Activated B cell treated with CpG ODN at 0.5 μM for 24 hours (primary cell): ENCODE data around the gene RFX6. TPM values are rescaled to one million over a fixed set of nuclear protein-coding genes. Genes with fewer than 3 reads are reported as not detected.

Experiments used
- ATAC-seq: fragments of 200-7000 bp; cut with Tn5 transposase; one replicate; pipeline ENCODE4 v1.10.0; 2021; ENCODE audit warnings: low read depth, mild to moderate bottlenecking, moderate library complexity
- CTCF ChIA-PET: fragments of 350-600 bp; sonication (Branson Sonifier 250); formaldehyde crosslinking; loops from one replicate; lab custom pipeline; 2021; ENCODE audit warnings: antibody characterized with exemption; lab: Charles Lee
- POLR2A ChIA-PET: fragments of 350-600 bp; sonication (Branson Sonifier 250); formaldehyde crosslinking; loops from one replicate; lab custom pipeline; 2021; ENCODE audit warnings: antibody characterized with exemption; lab: Charles Lee
- DNase-seq: peaks from one replicate; pipeline ENCODE4 v3.0.0; 2022
- H3K27ac Mint-ChIP-seq: one replicate; pipeline ENCODE4 v1.8.0; 2020; ENCODE audit warnings: mixed read lengths
- H3K27me3 Mint-ChIP-seq: one replicate; pipeline ENCODE4 v1.8.0; 2021; ENCODE audit warnings: mixed read lengths
- H3K36me3 Mint-ChIP-seq: one replicate; pipeline ENCODE4 v1.8.0; 2021; ENCODE audit warnings: low read depth, mixed read lengths
- H3K4me1 Mint-ChIP-seq: one replicate; pipeline ENCODE4 v1.8.0; 2021; ENCODE audit warnings: mixed read lengths
- H3K4me3 Mint-ChIP-seq: one replicate; pipeline ENCODE4 v1.8.0; 2020; ENCODE audit warnings: mild to moderate bottlenecking, mixed read lengths
- H3K9me3 Mint-ChIP-seq: one replicate; pipeline ENCODE4 v1.8.0; 2020; ENCODE audit warnings: mixed read lengths
- CTCF ChIP-seq: fragments of 200-600 bp; IDR thresholded peaks from one replicate; pipeline ENCODE4 v1.8.0; 2022; ENCODE audit warnings: antibody characterized with exemption, mild to moderate bottlenecking
- intact Hi-C: fragments of 100-400 bp; cut with micrococcal nuclease; formaldehyde crosslinking; loops from one replicate; pipeline ENCODE4 v1.15.1; 2024
- total RNA-seq: library from RNA; stranded (reverse); gene quantifications from 2 replicates; pipeline ENCODE4 v1.2.3, GENCODE V29; 2022

Gene RFX6
- total RNA-seq, 1 donor from 2014 or later: not detected

- no peak overlapping the region for H3K4me3 Mint-ChIP-seq
- no peaks in the 10 kb centered on the region for H3K9me3 Mint-ChIP-seq
- ChIA-PET POLR2A (no interaction called here), CTCF (no interaction called here)
- no peak for ATAC-seq
- H3K36me3 Mint-ChIP-seq: no peaks in the 10 kb centered on the region
- H3K27ac Mint-ChIP-seq: no peak overlapping the region
- no peak for DNase-seq
- peaks cover 7% of the 10 kb centered on the region for H3K27me3 Mint-ChIP-seq
- no peak for TF ChIP-seq CTCF
- intact Hi-C loops: no loop called here
- H3K4me1 Mint-ChIP-seq: no peaks in the 10 kb centered on the region
Observed at GRCh38 chr6:116949964-116950363, 72.9 kb downstream of the RFX6 start.

GRCh38 chr6:116954335-116954734, 77.3 kb downstream of the RFX6 start:
- CTCF ChIA-PET: no interaction called here
- H3K4me3 Mint-ChIP-seq: no peak overlapping the region

GRCh38 chr6:116954938-116955337, 77.9 kb downstream of the RFX6 start:
- peaks cover 1% of the 10 kb centered on the region for H3K27me3 Mint-ChIP-seq
- H3K4me1 Mint-ChIP-seq: no peaks in the 10 kb centered on the region
- H3K36me3 Mint-ChIP-seq: no peaks in the 10 kb centered on the region
- ChIA-PET CTCF (no interaction called here), POLR2A (no interaction called here)
- DNase-seq (no peak), ATAC-seq (no peak)
- no peak for TF ChIP-seq CTCF
- H3K9me3 Mint-ChIP-seq: no peaks in the 10 kb centered on the region
- intact Hi-C loops: no loop called here
- no peak overlapping the region for H3K27ac Mint-ChIP-seq
- no peak overlapping the region for H3K4me3 Mint-ChIP-seq

More at GRCh38 chr6:116954335-116954734, 77.3 kb downstream of the RFX6 start:
- Mint-ChIP-seq H3K9me3 (no peaks in the 10 kb centered on the region), H3K27ac (no peak overlapping the region), H3K36me3 (no peaks in the 10 kb centered on the region), H3K4me1 (no peaks in the 10 kb centered on the region), H3K27me3 (peaks cover 1% of the 10 kb centered on the region)
- DNase-seq: no peak
- intact Hi-C loops: no loop called here
- POLR2A ChIA-PET: no interaction called here
- TF ChIP-seq CTCF: no peak
- no peak for ATAC-seq

- TF ChIP-seq CTCF: no peak
- CTCF ChIA-PET: no interaction called here
Observed at GRCh38 chr6:116955773-116956172, 78.7 kb downstream of the RFX6 start.

GRCh38 chr6:116963972-116964371, 86.9 kb downstream of the RFX6 start:
- no peak for TF ChIP-seq CTCF
- no peaks in the 10 kb centered on the region for H3K9me3 Mint-ChIP-seq
- intact Hi-C loops: no loop called here
- ATAC-seq (no peak), DNase-seq (no peak)
- H3K27me3 Mint-ChIP-seq: peaks cover 7% of the 10 kb centered on the region
- no peaks in the 10 kb centered on the region for H3K4me1 Mint-ChIP-seq
- no peak overlapping the region for H3K4me3 Mint-ChIP-seq
- ChIA-PET POLR2A (no interaction called here), CTCF (no interaction called here)
- no peaks in the 10 kb centered on the region for H3K36me3 Mint-ChIP-seq
- H3K27ac Mint-ChIP-seq: no peak overlapping the region

More at GRCh38 chr6:116955773-116956172, 78.7 kb downstream of the RFX6 start:
- Mint-ChIP-seq H3K4me1 (no peaks in the 10 kb centered on the region), H3K36me3 (no peaks in the 10 kb centered on the region), H3K27me3 (peaks cover 1% of the 10 kb centered on the region), H3K27ac (no peak overlapping the region), H3K4me3 (no peak overlapping the region), H3K9me3 (no peaks in the 10 kb centered on the region)
- POLR2A ChIA-PET: no interaction called here
- ATAC-seq (no peak), DNase-seq (no peak)
- intact Hi-C loops: no loop called here
